Calu3 (cell line): Measurements from ENCODE around the gene NFE2L2. TPM values are rescaled to one million over a fixed set of nuclear protein-coding genes. Genes with fewer than 3 reads are reported as not detected.

Experiments used
- BruUV-seq: library from RNA; stranded (reverse); fragments of 400-500 nt; replicated peaks from 2 replicates; lab custom pipeline; 2021; lab: Mats Ljungman, UMichigan
- CTCF ChIA-PET: fragments of 300-600 bp; sonication (Branson Sonifier 250); formaldehyde crosslinking; loops from one replicate; lab custom pipeline; 2022; ENCODE audit warnings: antibody characterized with exemption; lab: Charles Lee
- DNase-seq: peaks from one replicate; pipeline ENCODE4 v3.0.0; 2022
- H3K27ac Mint-ChIP-seq: one replicate; pipeline ENCODE4 v1.8.0; 2022; ENCODE audit warnings: mixed read lengths; ENCODE audit not compliant: unreplicated experiment
- H3K27me3 Mint-ChIP-seq: one replicate; pipeline ENCODE4 v1.8.0; 2022; ENCODE audit warnings: mixed read lengths; ENCODE audit not compliant: unreplicated experiment
- H3K36me3 Mint-ChIP-seq: one replicate; pipeline ENCODE4 v1.8.0; 2022; ENCODE audit warnings: mild to moderate bottlenecking, moderate library complexity, mixed read lengths; ENCODE audit not compliant: insufficient read depth, unreplicated experiment
- H3K4me1 Mint-ChIP-seq: one replicate; pipeline ENCODE4 v1.8.0; 2022; ENCODE audit warnings: mild to moderate bottlenecking, low read depth, mixed read lengths; ENCODE audit not compliant: unreplicated experiment
- H3K4me3 Mint-ChIP-seq: one replicate; pipeline ENCODE4 v1.8.0; 2022; ENCODE audit warnings: mild to moderate bottlenecking, low read depth, moderate library complexity, mixed read lengths; ENCODE audit not compliant: unreplicated experiment
- H3K9me3 Mint-ChIP-seq: one replicate; pipeline ENCODE4 v1.8.0; 2022; ENCODE audit warnings: low read depth, mixed read lengths; ENCODE audit not compliant: unreplicated experiment
- CTCF ChIP-seq: fragments of 200-600 bp; IDR thresholded peaks from one replicate; pipeline ENCODE4 v1.8.0; 2022; ENCODE audit warnings: antibody characterized with exemption; ENCODE audit not compliant: unreplicated experiment
- intact Hi-C: fragments of 100-400 bp; cut with micrococcal nuclease; formaldehyde crosslinking; loops from one replicate; pipeline ENCODE4 v1.10.0; 2022; ENCODE audit not compliant: unreplicated experiment
- total RNA-seq: library from RNA; stranded (reverse); gene quantifications from 2 replicates; pipeline ENCODE4 v1.2.3, GENCODE V29; 2022

Gene NFE2L2
- total RNA-seq, 1 experiment from 2014 or later: 128 TPM

GRCh38 chr2:177265824-177266817, 1.6 kb upstream of the NFE2L2 start:
- CTCF ChIA-PET: interaction anchor here (0.8 to 4.2 kb wide), 5 partner anchors 26 to 117 kb away, joined by 3 to 42 read pairs (median 5); no protein-coding TSS in a partner anchor
- BruUV-seq: no TSS peak
- H3K36me3 Mint-ChIP-seq: peaks cover 61% of the 10 kb centered on the region
- peaks cover 38% of the 10 kb centered on the region for H3K4me1 Mint-ChIP-seq
- H3K4me3 Mint-ChIP-seq: peak overlapping the region; percentile 82
- peak overlapping the region; percentile 98 for H3K27ac Mint-ChIP-seq
- TF ChIP-seq CTCF: no peak
- no peaks in the 10 kb centered on the region for H3K9me3 Mint-ChIP-seq
- no peaks in the 10 kb centered on the region for H3K27me3 Mint-ChIP-seq
- DNase-seq: no peak
- intact Hi-C loops: loop anchor here (2.0 to 10.0 kb wide), 3 partner anchors 59 to 101 kb away; no protein-coding TSS in a partner anchor

GRCh38 chr2:177264209-177264692, 276 bp downstream of the NFE2L2 start:
- CTCF ChIA-PET: interaction anchor here (1.2 to 4.2 kb wide), 4 partner anchors 19 to 99 kb away, joined by 3 to 42 read pairs (median 5); no protein-coding TSS in a partner anchor
- BruUV-seq: no TSS peak
- DNase-seq: peak; percentile 33

GRCh38 chr2:177263451-177264208, 897 bp downstream of the NFE2L2 start:
- H3K4me3 Mint-ChIP-seq: peak overlapping the region; percentile 82
- intact Hi-C loops: loop anchor here (1.0 to 10.0 kb wide), 5 partner anchors 21 to 152 kb away; no protein-coding TSS in a partner anchor
- H3K27me3 Mint-ChIP-seq: no peaks in the 10 kb centered on the region
- peak; percentile 99 for DNase-seq
- CTCF ChIA-PET: interaction anchor here (0.6 to 4.2 kb wide), 8 partner anchors 9 to 298 kb away, joined by 3 to 42 read pairs (median 4); no protein-coding TSS in a partner anchor
- peaks cover 78% of the 10 kb centered on the region for H3K36me3 Mint-ChIP-seq
- H3K4me1 Mint-ChIP-seq: peaks cover 26% of the 10 kb centered on the region
- no peaks in the 10 kb centered on the region for H3K9me3 Mint-ChIP-seq
- H3K27ac Mint-ChIP-seq: peak overlapping the region; percentile 96
- TF ChIP-seq CTCF: peak; percentile 88
- TSS peak; percentile 34 for BruUV-seq

More at GRCh38 chr2:177264209-177264692, 276 bp downstream of the NFE2L2 start:
- Mint-ChIP-seq H3K4me1 (peaks cover 26% of the 10 kb centered on the region), H3K36me3 (peaks cover 74% of the 10 kb centered on the region), H3K9me3 (no peaks in the 10 kb centered on the region), H3K27ac (peak overlapping the region; percentile 98), H3K4me3 (peak overlapping the region; percentile 82), H3K27me3 (no peaks in the 10 kb centered on the region)
- intact Hi-C loops: loop anchor here (1.0 to 10.0 kb wide), 2 partner anchors 99 to 151 kb away; no protein-coding TSS in a partner anchor
- TF ChIP-seq CTCF: no peak
